Nephron progenitor cell (in vitro differentiated cells): ENCODE measurements around the gene TTC33.
"Not testable (repeated sequence)": the region's sequence is repeated elsewhere in the genome, so short reads cannot be mapped to it uniquely, and the experiment has no call there.

Experiments used
- DNase-seq: peaks from one replicate; pipeline ENCODE4 v3.0.0; 2021
- H3K27ac Mint-ChIP-seq: 2 replicates; pipeline ENCODE4 v1.8.0; 2021; ENCODE audit warnings: mild to moderate bottlenecking, moderate library complexity, mixed read lengths
- H3K27me3 Mint-ChIP-seq: 2 replicates; pipeline ENCODE4 v1.8.0; 2021; ENCODE audit warnings: mild to moderate bottlenecking, low read depth, mixed read lengths; ENCODE audit not compliant: poor library complexity
- H3K36me3 Mint-ChIP-seq: 2 replicates; pipeline ENCODE4 v1.8.0; 2021; ENCODE audit warnings: low read depth, mixed read lengths
- H3K4me1 Mint-ChIP-seq: 2 replicates; pipeline ENCODE4 v1.8.0; 2021; ENCODE audit warnings: mixed read lengths
- H3K4me3 Mint-ChIP-seq: 2 replicates; pipeline ENCODE4 v1.8.0; 2021; ENCODE audit warnings: mild to moderate bottlenecking, moderate library complexity, mixed read lengths
- H3K9me3 Mint-ChIP-seq: 2 replicates; pipeline ENCODE4 v1.8.0; 2021; ENCODE audit warnings: mild to moderate bottlenecking, moderate library complexity, mixed read lengths
- TF ChIP-seq, protein P1 (sequence below): fragments of 200-600 bp; sonication (generic); IDR thresholded peaks from 2 replicates; pipeline ENCODE4 v1.5.0; 2021; ENCODE audit warnings: antibody characterized with exemption

Gene TTC33

DNA sequence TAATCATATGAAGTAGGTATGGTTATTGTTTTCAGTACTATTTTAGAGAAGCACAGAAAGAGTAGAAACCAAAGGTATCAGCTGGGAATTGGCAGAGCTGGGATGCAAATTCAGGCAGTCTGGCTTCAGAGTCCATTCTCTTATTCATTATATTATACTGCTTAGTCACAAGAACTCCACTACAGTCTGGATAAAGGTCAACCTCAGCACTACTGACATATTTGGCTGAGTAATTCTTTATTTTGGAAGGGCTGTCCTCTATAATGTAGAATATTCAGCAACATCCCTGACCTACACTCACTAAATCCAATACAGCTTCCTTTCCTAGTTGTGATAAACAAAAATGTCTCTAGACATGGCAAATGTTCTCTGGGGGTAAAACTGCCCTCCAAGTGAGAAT, 38.5 kb downstream of the TTC33 start:
- H3K27ac Mint-ChIP-seq = no peak overlapping the region
- H3K36me3 Mint-ChIP-seq = peaks cover 56% of the 10 kb centered on the region
- H3K9me3 Mint-ChIP-seq = peaks cover 30% of the 10 kb centered on the region
- H3K27me3 Mint-ChIP-seq = no peaks in the 10 kb centered on the region
- DNase-seq = no peak
- TF ChIP-seq, protein P1, sequence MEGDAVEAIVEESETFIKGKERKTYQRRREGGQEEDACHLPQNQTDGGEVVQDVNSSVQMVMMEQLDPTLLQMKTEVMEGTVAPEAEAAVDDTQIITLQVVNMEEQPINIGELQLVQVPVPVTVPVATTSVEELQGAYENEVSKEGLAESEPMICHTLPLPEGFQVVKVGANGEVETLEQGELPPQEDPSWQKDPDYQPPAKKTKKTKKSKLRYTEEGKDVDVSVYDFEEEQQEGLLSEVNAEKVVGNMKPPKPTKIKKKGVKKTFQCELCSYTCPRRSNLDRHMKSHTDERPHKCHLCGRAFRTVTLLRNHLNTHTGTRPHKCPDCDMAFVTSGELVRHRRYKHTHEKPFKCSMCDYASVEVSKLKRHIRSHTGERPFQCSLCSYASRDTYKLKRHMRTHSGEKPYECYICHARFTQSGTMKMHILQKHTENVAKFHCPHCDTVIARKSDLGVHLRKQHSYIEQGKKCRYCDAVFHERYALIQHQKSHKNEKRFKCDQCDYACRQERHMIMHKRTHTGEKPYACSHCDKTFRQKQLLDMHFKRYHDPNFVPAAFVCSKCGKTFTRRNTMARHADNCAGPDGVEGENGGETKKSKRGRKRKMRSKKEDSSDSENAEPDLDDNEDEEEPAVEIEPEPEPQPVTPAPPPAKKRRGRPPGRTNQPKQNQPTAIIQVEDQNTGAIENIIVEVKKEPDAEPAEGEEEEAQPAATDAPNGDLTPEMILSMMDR = no peak
- no peaks in the 10 kb centered on the region for H3K4me1 Mint-ChIP-seq
- H3K4me3 Mint-ChIP-seq = no peak overlapping the region

DNA sequence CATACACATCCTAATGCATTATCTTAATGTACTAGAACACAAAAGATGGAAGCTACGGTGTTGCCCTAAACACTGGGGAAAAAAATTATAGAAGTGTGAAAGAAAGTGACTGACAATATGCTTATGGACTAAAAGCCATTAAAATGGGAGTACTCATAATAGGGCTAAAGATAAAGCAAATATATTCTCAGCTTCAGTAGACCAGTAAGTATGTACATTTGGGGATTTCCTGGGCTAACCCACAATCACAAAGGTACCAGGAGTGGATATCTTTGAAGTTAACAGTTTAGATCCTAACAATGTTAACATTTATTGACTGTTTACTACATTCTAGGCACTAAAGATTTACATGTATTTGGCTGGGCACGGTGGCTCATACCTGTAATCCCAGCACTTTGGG, 39.2 kb downstream of the TTC33 start:
- H3K27me3 Mint-ChIP-seq = no peaks in the 10 kb centered on the region
- H3K27ac Mint-ChIP-seq = no peak overlapping the region
- H3K4me1 Mint-ChIP-seq = no peaks in the 10 kb centered on the region
- H3K36me3 Mint-ChIP-seq = peaks cover 56% of the 10 kb centered on the region
- peaks cover 30% of the 10 kb centered on the region for H3K9me3 Mint-ChIP-seq
- no peak for DNase-seq
- TF ChIP-seq, protein P1 = no peak
- no peak overlapping the region for H3K4me3 Mint-ChIP-seq

DNA sequence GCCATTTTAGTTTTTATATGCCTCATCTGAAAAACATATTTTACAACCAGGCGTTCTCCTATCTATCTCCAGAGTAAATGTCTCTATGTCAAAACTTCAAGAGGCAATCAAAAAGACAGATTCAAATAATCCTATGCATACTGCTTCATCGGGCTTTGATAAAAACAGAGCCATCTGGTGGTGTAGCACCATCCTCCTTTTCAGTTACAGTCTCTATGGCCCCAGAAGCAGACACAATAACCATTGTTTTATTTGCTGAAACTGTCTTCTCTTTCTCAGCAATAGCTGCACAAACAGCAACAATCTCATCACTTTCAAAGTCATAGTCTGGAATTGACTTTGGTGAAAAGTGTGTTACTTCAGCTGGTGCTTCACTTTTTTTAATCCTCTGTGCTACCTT, 39.8 kb downstream of the TTC33 start:
- TF ChIP-seq, protein P1 = no peak
- H3K4me3 Mint-ChIP-seq = no peak overlapping the region
- no peaks in the 10 kb centered on the region for H3K4me1 Mint-ChIP-seq
- no peak for DNase-seq
- peaks cover 27% of the 10 kb centered on the region for H3K9me3 Mint-ChIP-seq
- H3K27me3 Mint-ChIP-seq = no peaks in the 10 kb centered on the region
- peaks cover 56% of the 10 kb centered on the region for H3K36me3 Mint-ChIP-seq
- no peak overlapping the region for H3K27ac Mint-ChIP-seq

DNA sequence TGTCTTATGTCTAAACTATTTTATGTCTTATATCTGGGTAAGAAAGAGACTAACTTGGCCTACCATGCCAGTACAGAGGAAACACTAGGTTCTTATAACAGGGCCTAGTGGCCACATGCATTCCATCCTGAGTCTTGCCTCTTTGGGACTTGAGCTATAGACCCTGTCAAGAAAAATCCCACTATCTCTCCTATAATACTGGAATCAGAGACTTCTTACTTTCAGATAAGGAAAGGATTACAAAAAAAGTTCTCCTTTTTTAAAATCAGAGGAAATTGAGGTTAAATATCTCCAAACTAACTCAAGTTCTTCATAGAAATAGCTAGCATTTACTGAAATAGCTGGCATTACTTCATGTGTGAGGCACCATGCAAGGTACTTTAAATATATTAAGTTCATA, 41.8 kb downstream of the TTC33 start:
- TF ChIP-seq, protein P1 = no peak
- Mint-ChIP-seq H3K4me3 (no peak overlapping the region), H3K4me1 (no peaks in the 10 kb centered on the region), H3K27me3 (no peaks in the 10 kb centered on the region), H3K36me3 (peaks cover 54% of the 10 kb centered on the region), H3K9me3 (peaks cover 29% of the 10 kb centered on the region), H3K27ac (no peak overlapping the region)
- DNase-seq = no peak

DNA sequence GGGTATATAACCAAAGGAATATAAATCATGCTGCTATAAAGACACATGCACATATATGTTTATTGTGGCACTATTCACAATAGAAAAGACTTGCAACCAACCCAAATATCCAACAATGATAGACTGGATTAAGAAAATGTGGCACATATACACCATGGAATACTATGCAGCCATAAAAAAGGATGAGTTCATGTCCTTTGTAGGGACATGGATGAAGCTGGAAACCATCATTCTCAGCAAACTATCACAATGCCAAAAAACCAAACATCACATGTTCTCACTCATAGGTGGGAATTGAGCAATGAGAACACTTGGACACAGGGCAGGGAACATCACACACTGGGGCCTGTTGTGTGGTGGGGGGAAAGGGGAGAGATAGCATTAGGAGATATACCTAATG, 45.2 kb downstream of the TTC33 start:
- H3K27ac Mint-ChIP-seq, H3K27me3 Mint-ChIP-seq, H3K4me1 Mint-ChIP-seq, H3K4me3 Mint-ChIP-seq, DNase-seq: not testable (repeated sequence)
- peaks cover 53% of the 10 kb centered on the region for H3K36me3 Mint-ChIP-seq
- H3K9me3 Mint-ChIP-seq = peaks cover 51% of the 10 kb centered on the region

DNA sequence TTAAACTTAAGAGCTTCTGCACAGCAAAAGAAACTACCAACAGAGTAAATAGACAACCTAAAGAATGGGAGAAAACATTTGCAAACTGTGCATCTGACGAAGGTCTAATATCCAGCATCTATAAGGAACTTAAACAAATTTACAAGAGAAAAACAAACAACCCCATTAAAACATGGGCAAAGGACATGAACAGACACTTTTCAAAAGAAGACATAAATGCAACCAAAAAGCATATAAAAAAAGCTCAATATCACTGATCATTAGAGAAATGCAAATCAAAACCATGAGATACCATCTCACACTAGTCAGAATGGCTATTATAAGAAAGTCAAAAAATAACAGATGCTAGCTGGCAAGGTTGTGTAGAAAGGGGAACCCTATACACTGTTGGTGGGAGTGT, 50.3 kb downstream of the TTC33 start:
- not testable (repeated sequence) for DNase-seq, H3K27me3 Mint-ChIP-seq, H3K4me1 Mint-ChIP-seq, H3K4me3 Mint-ChIP-seq, H3K27ac Mint-ChIP-seq
- Mint-ChIP-seq H3K9me3 (peaks cover 83% of the 10 kb centered on the region), H3K36me3 (peaks cover 79% of the 10 kb centered on the region)

DNA sequence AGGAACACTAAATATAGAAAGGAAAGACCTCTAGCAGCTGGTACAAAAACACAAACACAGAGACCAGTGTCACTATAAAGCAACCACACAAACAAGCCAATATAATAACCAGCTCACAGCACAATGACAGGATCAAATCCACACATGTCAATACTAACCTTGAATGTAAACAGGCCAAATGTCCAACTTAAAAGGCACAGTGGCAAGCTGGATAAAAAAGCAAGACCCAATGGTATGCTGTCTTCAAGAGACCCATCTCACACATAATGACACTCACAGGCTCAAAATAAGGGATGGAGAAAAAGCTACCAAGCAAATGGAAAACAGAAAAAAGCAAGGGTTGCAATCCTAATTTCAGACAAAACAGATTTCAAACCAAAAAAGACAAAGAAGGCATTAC, 53.7 kb downstream of the TTC33 start:
- H3K4me3 Mint-ChIP-seq, H3K4me1 Mint-ChIP-seq, H3K27me3 Mint-ChIP-seq, H3K27ac Mint-ChIP-seq, DNase-seq: not testable (repeated sequence)
- Mint-ChIP-seq H3K36me3 (peaks cover 60% of the 10 kb centered on the region), H3K9me3 (peaks cover 60% of the 10 kb centered on the region)
